SK-N-MC (cell line): ENCODE data around the gene LDLRAD2.

Experiments
- EZH2 ChIP-seq: fragments of 200-600 bp; sonication (generic); IDR thresholded peaks from one replicate; pipeline ENCODE4 v1.6.1; 2017; ENCODE audit warnings: antibody characterized with exemption
- POLR2AphosphoS5 ChIP-seq: IDR thresholded peaks from 2 replicates; pipeline ENCODE4 v1.6.1; 2012; ENCODE audit warnings: mild to moderate bottlenecking, low read depth, low read length, borderline replicate concordance

DNA sequence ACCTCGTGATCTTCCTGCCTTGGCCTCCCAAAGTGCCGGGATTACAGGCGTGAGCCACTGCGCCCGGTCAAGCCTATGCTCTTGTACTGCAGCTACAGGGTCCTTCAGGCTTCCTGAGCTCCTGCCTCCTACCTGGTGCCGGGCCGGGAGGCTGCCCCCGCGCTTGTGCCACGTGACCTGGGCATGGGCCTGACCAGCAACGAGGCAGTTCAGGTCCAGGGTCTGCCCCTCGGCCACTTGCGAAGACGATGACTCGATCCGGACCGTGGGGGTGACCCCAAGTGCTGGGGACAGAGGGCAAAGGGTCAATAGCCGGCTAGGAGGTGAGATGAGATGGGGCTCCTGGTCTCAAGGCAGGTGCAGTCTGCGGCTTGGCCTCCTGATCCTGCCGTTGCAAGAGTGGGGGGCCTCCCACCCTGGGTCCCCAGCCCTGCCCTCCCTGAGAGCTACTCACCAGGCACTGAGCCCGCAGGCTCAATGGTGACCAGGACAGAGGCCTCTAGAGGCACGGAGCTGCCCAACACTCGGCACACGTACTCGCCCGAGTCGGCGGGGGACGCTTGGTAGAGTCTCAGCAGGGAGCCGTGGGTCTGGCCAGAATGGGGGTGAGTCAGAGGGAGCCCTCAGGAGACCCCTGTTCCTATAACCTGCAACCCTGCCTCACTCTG is 38.0 kb downstream of the LDLRAD2 start:
- TF ChIP-seq POLR2AphosphoS5 (no peak), EZH2 (no peak)
